Measurements from ENCODE around the gene IL24.

DNA sequence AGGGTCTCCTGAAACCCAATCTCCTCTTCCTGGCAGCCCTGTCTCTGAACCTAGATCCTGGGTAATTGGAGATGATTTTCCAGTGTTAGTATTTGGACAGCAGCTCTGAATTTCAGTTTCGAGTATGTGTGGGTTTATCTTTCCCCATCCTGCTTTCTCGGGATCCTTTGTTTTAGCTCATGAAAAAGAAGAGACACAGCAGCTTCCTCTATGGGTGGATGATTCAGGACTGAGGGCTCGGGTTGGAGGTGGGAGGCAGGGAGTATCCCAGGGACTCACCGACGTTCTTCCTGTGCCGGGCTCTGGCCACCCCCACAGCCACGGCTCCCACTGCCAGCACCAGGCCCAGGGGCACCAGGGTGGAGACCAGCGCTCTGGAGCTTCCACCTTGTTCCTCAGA is 34.9 kb downstream of the IL24 start:
- TF ChIP-seq, protein P1, sequence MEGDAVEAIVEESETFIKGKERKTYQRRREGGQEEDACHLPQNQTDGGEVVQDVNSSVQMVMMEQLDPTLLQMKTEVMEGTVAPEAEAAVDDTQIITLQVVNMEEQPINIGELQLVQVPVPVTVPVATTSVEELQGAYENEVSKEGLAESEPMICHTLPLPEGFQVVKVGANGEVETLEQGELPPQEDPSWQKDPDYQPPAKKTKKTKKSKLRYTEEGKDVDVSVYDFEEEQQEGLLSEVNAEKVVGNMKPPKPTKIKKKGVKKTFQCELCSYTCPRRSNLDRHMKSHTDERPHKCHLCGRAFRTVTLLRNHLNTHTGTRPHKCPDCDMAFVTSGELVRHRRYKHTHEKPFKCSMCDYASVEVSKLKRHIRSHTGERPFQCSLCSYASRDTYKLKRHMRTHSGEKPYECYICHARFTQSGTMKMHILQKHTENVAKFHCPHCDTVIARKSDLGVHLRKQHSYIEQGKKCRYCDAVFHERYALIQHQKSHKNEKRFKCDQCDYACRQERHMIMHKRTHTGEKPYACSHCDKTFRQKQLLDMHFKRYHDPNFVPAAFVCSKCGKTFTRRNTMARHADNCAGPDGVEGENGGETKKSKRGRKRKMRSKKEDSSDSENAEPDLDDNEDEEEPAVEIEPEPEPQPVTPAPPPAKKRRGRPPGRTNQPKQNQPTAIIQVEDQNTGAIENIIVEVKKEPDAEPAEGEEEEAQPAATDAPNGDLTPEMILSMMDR (IDR thresholded peaks at IDR 0.05), result no peak
- no peak for TF ChIP-seq POLR2AphosphoS5 (IDR thresholded peaks at IDR 0.05)

Measured in upper lobe of left lung (tissue), 4 donors.